Measurements from ENCODE around the gene IL1RAPL1.

The IL1RAPL1 gene

GRCh38 chrX:28589046-28589445 lies 1.8 kb downstream of the IL1RAPL1 start:
- Histone ChIP-seq H3K27ac (ENCODE audit: low read length) (no peak overlapping the region), H3K9ac (ENCODE audit: low read depth, low read length) (no peak overlapping the region), H3K4me3 (ENCODE audit: low read length) (peak overlapping the region; percentile 67)

GRCh38 chrX:28590396-28590795 lies 3.1 kb downstream of the IL1RAPL1 start:
- H3K9ac ChIP-seq (ENCODE audit: low read depth, low read length), result no peak overlapping the region
- no peak overlapping the region for H3K27ac ChIP-seq (ENCODE audit: low read length)
- no peaks in the 10 kb centered on the region for H3K36me3 ChIP-seq (ENCODE audit: insufficient read depth, low read depth, low read length)
- H3K4me1 ChIP-seq (ENCODE audit: insufficient read depth, low read length), result peaks cover 3% of the 10 kb centered on the region
- no peaks in the 10 kb centered on the region for H3K9me3 ChIP-seq (ENCODE audit: insufficient read depth, low read depth, low read length)
- H3K27me3 ChIP-seq (ENCODE audit: insufficient read depth, low read length), result peaks cover 16% of the 10 kb centered on the region; the same call in 1 of the 2 replicates
- H3K4me3 ChIP-seq (ENCODE audit: low read length), result no peak overlapping the region

More at GRCh38 chrX:28589046-28589445, 1.8 kb downstream of the IL1RAPL1 start:
- Histone ChIP-seq H3K36me3 (ENCODE audit: insufficient read depth, low read depth, low read length) (no peaks in the 10 kb centered on the region), H3K4me1 (ENCODE audit: insufficient read depth, low read length) (peaks cover 9% of the 10 kb centered on the region), H3K27me3 (ENCODE audit: insufficient read depth, low read length) (peaks cover 20% of the 10 kb centered on the region), H3K9me3 (ENCODE audit: insufficient read depth, low read depth, low read length) (no peaks in the 10 kb centered on the region)

DNA sequence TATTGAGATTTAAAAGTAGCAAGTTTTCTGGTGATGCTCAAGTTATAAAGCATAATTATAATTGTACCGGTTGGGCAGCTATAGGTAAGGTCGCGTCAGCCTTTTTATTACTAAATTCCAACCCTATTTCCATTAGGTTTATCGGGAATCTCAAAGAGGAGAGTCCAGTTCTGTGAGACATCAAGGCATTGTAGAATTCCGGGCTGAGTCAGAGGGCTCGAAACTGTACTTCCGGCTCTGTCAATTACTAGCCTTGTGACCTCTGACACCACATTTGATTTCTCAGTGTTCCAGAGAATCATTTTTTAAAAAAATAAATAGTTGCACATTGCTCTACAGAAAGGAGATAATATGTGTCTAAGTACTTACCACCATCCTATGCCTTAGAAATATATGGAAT lies 4.3 kb downstream of the IL1RAPL1 start:
- Histone ChIP-seq H3K27me3 (ENCODE audit: insufficient read depth, low read length) (peaks cover 16% of the 10 kb centered on the region; the same call in 1 of the 2 replicates), H3K4me1 (ENCODE audit: insufficient read depth, low read length) (no peaks in the 10 kb centered on the region; the same call in 1 of the 2 replicates), H3K9ac (ENCODE audit: low read depth, low read length) (no peak overlapping the region), H3K27ac (ENCODE audit: low read length) (no peak overlapping the region), H3K36me3 (ENCODE audit: insufficient read depth, low read depth, low read length) (no peaks in the 10 kb centered on the region), H3K4me3 (ENCODE audit: low read length) (no peak overlapping the region), H3K9me3 (ENCODE audit: insufficient read depth, low read depth, low read length) (no peaks in the 10 kb centered on the region)

- no peak overlapping the region for H3K4me3 ChIP-seq (ENCODE audit: low read length)
- H3K9me3 ChIP-seq (ENCODE audit: insufficient read depth, low read depth, low read length), result no peaks in the 10 kb centered on the region
- no peak overlapping the region for H3K9ac ChIP-seq (ENCODE audit: low read depth, low read length)
- H3K4me1 ChIP-seq (ENCODE audit: insufficient read depth, low read length), result no peaks in the 10 kb centered on the region
- H3K27me3 ChIP-seq (ENCODE audit: insufficient read depth, low read length), result no peaks in the 10 kb centered on the region
- no peak overlapping the region for H3K27ac ChIP-seq (ENCODE audit: low read length)
- no peaks in the 10 kb centered on the region for H3K36me3 ChIP-seq (ENCODE audit: insufficient read depth, low read depth, low read length)
These were observed 8.1 kb downstream of the IL1RAPL1 start for GRCh38 chrX:28595346-28595745.

- Histone ChIP-seq H3K27me3 (ENCODE audit: insufficient read depth, low read length) (no peaks in the 10 kb centered on the region), H3K36me3 (ENCODE audit: insufficient read depth, low read depth, low read length) (no peaks in the 10 kb centered on the region), H3K9me3 (ENCODE audit: insufficient read depth, low read depth, low read length) (no peaks in the 10 kb centered on the region), H3K4me1 (ENCODE audit: insufficient read depth, low read length) (no peaks in the 10 kb centered on the region), H3K9ac (ENCODE audit: low read depth, low read length) (no peak overlapping the region), H3K27ac (ENCODE audit: low read length) (no peak overlapping the region), H3K4me3 (ENCODE audit: low read length) (no peak overlapping the region)
These were observed 12.7 kb downstream of the IL1RAPL1 start for GRCh38 chrX:28599957-28600356.

DNA sequence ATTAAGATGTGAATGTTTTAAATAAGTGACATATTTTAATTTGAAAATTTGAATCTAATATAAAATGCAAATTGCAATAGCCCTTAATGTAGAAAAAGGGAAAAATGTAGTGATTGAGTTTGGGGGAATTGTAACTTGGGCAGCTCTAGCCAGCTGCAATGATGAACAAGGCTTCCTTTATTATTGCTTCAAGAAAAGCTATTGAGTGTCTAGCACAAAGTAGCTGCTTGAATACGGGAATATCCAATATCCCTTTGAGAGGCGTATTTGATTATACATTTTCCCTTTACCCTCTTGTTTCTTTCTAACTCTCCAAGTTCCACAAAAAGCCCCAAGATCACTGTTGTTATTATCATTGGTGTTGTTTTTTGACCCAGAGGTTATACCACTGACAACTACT lies 21.8 kb downstream of the IL1RAPL1 start:
- Histone ChIP-seq H3K36me3 (ENCODE audit: insufficient read depth, low read depth, low read length) (no peaks in the 10 kb centered on the region), H3K27ac (ENCODE audit: low read length) (no peak overlapping the region)

GRCh38 chrX:28609917-28610613 lies 22.8 kb downstream of the IL1RAPL1 start:
- H3K4me1 ChIP-seq (ENCODE audit: insufficient read depth, low read length), result no peaks in the 10 kb centered on the region
- H3K27ac ChIP-seq (ENCODE audit: low read length), result no peak overlapping the region
- no peak overlapping the region for H3K4me3 ChIP-seq (ENCODE audit: low read length)
- H3K9me3 ChIP-seq (ENCODE audit: insufficient read depth, low read depth, low read length), result no peaks in the 10 kb centered on the region
- no peak overlapping the region for H3K9ac ChIP-seq (ENCODE audit: low read depth, low read length)
- no peaks in the 10 kb centered on the region for H3K27me3 ChIP-seq (ENCODE audit: insufficient read depth, low read length)
- H3K36me3 ChIP-seq (ENCODE audit: insufficient read depth, low read depth, low read length), result no peaks in the 10 kb centered on the region

More for the DNA sequence above, 21.8 kb downstream of the IL1RAPL1 start:
- H3K27me3 ChIP-seq (ENCODE audit: insufficient read depth, low read length), result no peaks in the 10 kb centered on the region
- H3K9me3 ChIP-seq (ENCODE audit: insufficient read depth, low read depth, low read length), result no peaks in the 10 kb centered on the region
- no peaks in the 10 kb centered on the region for H3K4me1 ChIP-seq (ENCODE audit: insufficient read depth, low read length)
- H3K9ac ChIP-seq (ENCODE audit: low read depth, low read length), result no peak overlapping the region
- no peak overlapping the region for H3K4me3 ChIP-seq (ENCODE audit: low read length)

- H3K9me3 ChIP-seq (ENCODE audit: insufficient read depth, low read depth, low read length), result no peaks in the 10 kb centered on the region
- no peaks in the 10 kb centered on the region for H3K4me1 ChIP-seq (ENCODE audit: insufficient read depth, low read length)
- no peak overlapping the region for H3K9ac ChIP-seq (ENCODE audit: low read depth, low read length)
- no peak overlapping the region for H3K4me3 ChIP-seq (ENCODE audit: low read length)
- H3K36me3 ChIP-seq (ENCODE audit: insufficient read depth, low read depth, low read length), result no peaks in the 10 kb centered on the region
- no peak overlapping the region for H3K27ac ChIP-seq (ENCODE audit: low read length)
- H3K27me3 ChIP-seq (ENCODE audit: insufficient read depth, low read length), result no peaks in the 10 kb centered on the region
These were observed 23.5 kb downstream of the IL1RAPL1 start for GRCh38 chrX:28610746-28611145.

GRCh38 chrX:28613558-28613957 lies 26.3 kb downstream of the IL1RAPL1 start:
- Histone ChIP-seq H3K9ac (ENCODE audit: low read depth, low read length) (no peak overlapping the region), H3K4me1 (ENCODE audit: insufficient read depth, low read length) (no peaks in the 10 kb centered on the region), H3K9me3 (ENCODE audit: insufficient read depth, low read depth, low read length) (no peaks in the 10 kb centered on the region), H3K27ac (ENCODE audit: low read length) (no peak overlapping the region), H3K4me3 (ENCODE audit: low read length) (no peak overlapping the region), H3K36me3 (ENCODE audit: insufficient read depth, low read depth, low read length) (no peaks in the 10 kb centered on the region), H3K27me3 (ENCODE audit: insufficient read depth, low read length) (no peaks in the 10 kb centered on the region)

DNA sequence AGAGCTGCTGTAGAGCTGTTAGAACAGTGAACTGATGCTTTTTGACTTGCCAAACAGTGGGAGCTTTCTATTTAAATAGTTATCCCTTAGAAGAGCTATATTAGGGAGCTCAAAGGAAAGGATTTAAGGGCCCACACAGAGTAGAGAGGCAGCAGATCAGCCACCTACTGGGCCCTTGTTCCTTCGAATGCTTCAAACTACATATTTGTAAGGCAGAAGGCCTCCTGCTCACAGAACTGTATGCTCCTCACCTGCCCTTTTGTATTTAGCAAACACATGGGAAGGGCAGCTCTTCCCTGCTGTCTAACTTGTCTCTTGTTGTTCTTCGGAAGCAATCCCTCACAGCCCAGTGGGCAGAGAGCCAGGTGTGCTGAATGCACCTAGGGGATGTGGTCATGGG lies 38.0 kb downstream of the IL1RAPL1 start:
- Histone ChIP-seq H3K36me3 (ENCODE audit: insufficient read depth, low read depth, low read length) (no peaks in the 10 kb centered on the region), H3K4me1 (ENCODE audit: insufficient read depth, low read length) (peaks cover 3% of the 10 kb centered on the region; the same call in 1 of the 2 replicates), H3K27ac (ENCODE audit: low read length) (no peak overlapping the region), H3K9me3 (ENCODE audit: insufficient read depth, low read depth, low read length) (no peaks in the 10 kb centered on the region), H3K4me3 (ENCODE audit: low read length) (no peak overlapping the region), H3K27me3 (ENCODE audit: insufficient read depth, low read length) (peaks cover 48% of the 10 kb centered on the region), H3K9ac (ENCODE audit: low read depth, low read length) (no peak overlapping the region)

GRCh38 chrX:28626515-28626914 lies 39.3 kb downstream of the IL1RAPL1 start:
- H3K27ac ChIP-seq (ENCODE audit: low read length), result no peak overlapping the region
- no peak overlapping the region for H3K9ac ChIP-seq (ENCODE audit: low read depth, low read length)
- H3K27me3 ChIP-seq (ENCODE audit: insufficient read depth, low read length), result peaks cover 48% of the 10 kb centered on the region
- no peaks in the 10 kb centered on the region for H3K9me3 ChIP-seq (ENCODE audit: insufficient read depth, low read depth, low read length)
- H3K4me3 ChIP-seq (ENCODE audit: low read length), result no peak overlapping the region
- H3K4me1 ChIP-seq (ENCODE audit: insufficient read depth, low read length), result peaks cover 3% of the 10 kb centered on the region; the same call in 1 of the 2 replicates
- H3K36me3 ChIP-seq (ENCODE audit: insufficient read depth, low read depth, low read length), result no peaks in the 10 kb centered on the region

- Histone ChIP-seq H3K9me3 (ENCODE audit: insufficient read depth, low read depth, low read length) (no peaks in the 10 kb centered on the region), H3K27me3 (ENCODE audit: insufficient read depth, low read length) (peaks cover 40% of the 10 kb centered on the region), H3K36me3 (ENCODE audit: insufficient read depth, low read depth, low read length) (no peaks in the 10 kb centered on the region), H3K9ac (ENCODE audit: low read depth, low read length) (no peak overlapping the region), H3K4me3 (ENCODE audit: low read length) (no peak overlapping the region), H3K27ac (ENCODE audit: low read length) (no peak overlapping the region), H3K4me1 (ENCODE audit: insufficient read depth, low read length) (peaks cover 3% of the 10 kb centered on the region; the same call in 1 of the 2 replicates)
These were observed 40.9 kb downstream of the IL1RAPL1 start for GRCh38 chrX:28628120-28628519.
